Measurements from ENCODE around the gene RPF1. TPM values are rescaled to one million over a fixed set of nuclear protein-coding genes. Genes with fewer than 3 reads are reported as not detected.

The RPF1 gene
- total and polyA plus RNA-seq, 2 donors: 54.4 to 64.7 TPM

- H3K9me3 ChIP-seq (ENCODE audit: control insufficient read depth in 2 of 2, insufficient read depth in 1 of 2, low read length in 1 of 2): no peaks in the 10 kb centered on the region
- H3K27me3 ChIP-seq (ENCODE audit: control insufficient read depth in 2 of 2, insufficient read depth in 1 of 2, low read length in 1 of 2): no peaks in the 10 kb centered on the region
- no peak overlapping the region for H3K4me3 ChIP-seq (ENCODE audit: low read length in 2 of 2)
- no peaks in the 10 kb centered on the region for H3K36me3 ChIP-seq (ENCODE audit: control insufficient read depth in 2 of 2, insufficient read depth in 2 of 2, low read length in 1 of 2)
- no peaks in the 10 kb centered on the region for H3K4me1 ChIP-seq (ENCODE audit: control insufficient read depth in 2 of 2, insufficient read depth in 2 of 2, low read length in 2 of 2)
- no peak overlapping the region for H3K27ac ChIP-seq (ENCODE audit: low read depth in 1 of 2, low read length in 1 of 2)
- DNase-seq (ENCODE audit: low read depth in 6 of 9, low spot score in 9 of 9): no peak
- 98% methylated on average over 3 of the region's 3 CpGs for WGBS
Measured at GRCh38 chr1:84510668-84511067, 31.6 kb downstream of the RPF1 start.

- Histone ChIP-seq H3K4me1 (ENCODE audit: control insufficient read depth in 2 of 2, insufficient read depth in 2 of 2, low read length in 2 of 2) (no peaks in the 10 kb centered on the region), H3K27me3 (ENCODE audit: control insufficient read depth in 2 of 2, insufficient read depth in 1 of 2, low read length in 1 of 2) (no peaks in the 10 kb centered on the region), H3K27ac (ENCODE audit: low read depth in 1 of 2, low read length in 1 of 2) (no peak overlapping the region), H3K9me3 (ENCODE audit: control insufficient read depth in 2 of 2, insufficient read depth in 1 of 2, low read length in 1 of 2) (no peaks in the 10 kb centered on the region), H3K4me3 (ENCODE audit: low read length in 2 of 2) (no peak overlapping the region), H3K36me3 (ENCODE audit: control insufficient read depth in 2 of 2, insufficient read depth in 2 of 2, low read length in 1 of 2) (no peaks in the 10 kb centered on the region)
- no peak for DNase-seq (ENCODE audit: low read depth in 6 of 9, low spot score in 9 of 9)
Measured at GRCh38 chr1:84524590-84524989, 45.5 kb downstream of the RPF1 start.

- H3K27me3 ChIP-seq (ENCODE audit: control insufficient read depth in 2 of 2, insufficient read depth in 1 of 2, low read length in 1 of 2): no peaks in the 10 kb centered on the region
- H3K36me3 ChIP-seq (ENCODE audit: control insufficient read depth in 2 of 2, insufficient read depth in 2 of 2, low read length in 1 of 2): no peaks in the 10 kb centered on the region
- no peak for DNase-seq (ENCODE audit: low read depth in 6 of 9, low spot score in 9 of 9)
- WGBS: 97% methylated on average over 1 of the region's 1 CpG
- no peak overlapping the region for H3K27ac ChIP-seq (ENCODE audit: low read depth in 1 of 2, low read length in 1 of 2)
- H3K4me3 ChIP-seq (ENCODE audit: low read length in 2 of 2): no peak overlapping the region
- no peaks in the 10 kb centered on the region for H3K4me1 ChIP-seq (ENCODE audit: control insufficient read depth in 2 of 2, insufficient read depth in 2 of 2, low read length in 2 of 2)
- H3K9me3 ChIP-seq (ENCODE audit: control insufficient read depth in 2 of 2, insufficient read depth in 1 of 2, low read length in 1 of 2): no peaks in the 10 kb centered on the region
Measured at GRCh38 chr1:84525779-84526178, 46.7 kb downstream of the RPF1 start.

DNA sequence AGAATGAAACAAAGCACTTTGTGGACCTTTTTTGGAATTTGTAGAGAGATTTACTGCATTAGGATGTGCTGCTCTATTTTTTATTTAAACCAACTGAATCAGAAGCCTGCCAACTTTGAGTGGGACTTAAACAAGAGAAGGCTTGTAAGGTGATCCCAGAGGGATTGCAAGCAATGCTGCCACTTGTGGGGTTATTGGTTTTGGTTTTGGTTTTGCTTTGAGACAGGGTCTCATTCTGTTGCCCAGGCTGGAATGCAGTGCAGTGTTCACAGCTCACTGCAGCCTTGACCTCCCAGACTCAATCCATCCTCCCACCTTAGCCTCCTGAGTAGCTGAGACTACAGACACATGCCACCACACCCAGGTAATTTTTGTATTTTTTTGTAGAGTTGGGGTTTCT lies 59.5 kb downstream of the RPF1 start:
- Histone ChIP-seq H3K27me3 (ENCODE audit: control insufficient read depth in 2 of 2, insufficient read depth in 1 of 2, low read length in 1 of 2) (no peaks in the 10 kb centered on the region), H3K4me3 (ENCODE audit: low read length in 2 of 2) (no peak overlapping the region), H3K27ac (ENCODE audit: low read depth in 1 of 2, low read length in 1 of 2) (no peak overlapping the region), H3K36me3 (ENCODE audit: control insufficient read depth in 2 of 2, insufficient read depth in 2 of 2, low read length in 1 of 2) (peaks cover 0 to 3% of the 10 kb centered on the region in 2 donors), H3K9me3 (ENCODE audit: control insufficient read depth in 2 of 2, insufficient read depth in 1 of 2, low read length in 1 of 2) (no peaks in the 10 kb centered on the region), H3K4me1 (ENCODE audit: control insufficient read depth in 2 of 2, insufficient read depth in 2 of 2, low read length in 2 of 2) (no peaks in the 10 kb centered on the region)
- DNase-seq (ENCODE audit: low read depth in 6 of 9, low spot score in 9 of 9): no peak

DNA sequence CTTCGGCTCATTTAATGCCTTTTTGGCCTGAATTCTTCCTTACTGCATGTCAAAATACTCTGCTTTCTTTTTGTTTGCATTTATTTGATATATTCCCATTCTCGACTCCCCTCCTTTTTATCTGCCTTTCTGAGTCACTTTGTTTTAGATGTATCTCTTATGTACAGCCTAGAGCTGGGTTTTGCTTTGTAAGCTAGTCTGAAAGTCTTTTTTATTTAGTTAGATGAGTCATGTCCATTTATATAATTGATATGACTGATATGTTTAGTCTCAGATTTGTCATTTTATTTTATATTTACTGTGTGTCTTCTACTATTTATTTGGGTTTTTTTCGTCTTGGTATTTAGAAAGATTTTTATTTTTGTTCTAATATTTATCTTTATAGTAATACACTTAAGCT lies 60.9 kb downstream of the RPF1 start:
- Histone ChIP-seq H3K36me3 (ENCODE audit: control insufficient read depth in 2 of 2, insufficient read depth in 2 of 2, low read length in 1 of 2) (peaks cover 0 to 3% of the 10 kb centered on the region in 2 donors), H3K4me3 (ENCODE audit: low read length in 2 of 2) (no peak overlapping the region), H3K27me3 (ENCODE audit: control insufficient read depth in 2 of 2, insufficient read depth in 1 of 2, low read length in 1 of 2) (no peaks in the 10 kb centered on the region), H3K9me3 (ENCODE audit: control insufficient read depth in 2 of 2, insufficient read depth in 1 of 2, low read length in 1 of 2) (no peaks in the 10 kb centered on the region), H3K27ac (ENCODE audit: low read depth in 1 of 2, low read length in 1 of 2) (no peak overlapping the region), H3K4me1 (ENCODE audit: control insufficient read depth in 2 of 2, insufficient read depth in 2 of 2, low read length in 2 of 2) (no peaks in the 10 kb centered on the region)
- no peak for DNase-seq (ENCODE audit: low read depth in 6 of 9, low spot score in 9 of 9)
- WGBS: 94% methylated on average over 3 of the region's 3 CpGs

DNA sequence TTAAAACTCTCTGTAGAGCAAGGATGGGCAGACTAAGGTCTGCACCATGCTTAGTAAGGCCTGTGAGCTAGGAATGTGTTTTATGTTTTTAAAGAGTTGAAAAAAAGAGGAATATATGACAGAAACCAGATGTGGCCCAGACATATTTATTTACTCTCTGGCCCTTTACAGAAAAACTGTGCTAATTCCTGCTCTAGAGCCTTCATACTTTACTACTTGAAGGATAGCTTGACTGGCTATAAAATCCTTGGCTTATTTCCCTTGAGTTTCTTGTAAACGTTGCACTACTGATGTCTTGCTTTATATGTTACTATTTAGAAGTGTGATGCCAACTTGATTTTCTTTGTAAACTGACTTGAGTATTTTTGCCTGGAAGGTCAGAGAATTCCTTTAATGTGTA lies 61.7 kb downstream of the RPF1 start:
- H3K27ac ChIP-seq (ENCODE audit: low read depth in 1 of 2, low read length in 1 of 2): no peak overlapping the region
- H3K27me3 ChIP-seq (ENCODE audit: control insufficient read depth in 2 of 2, insufficient read depth in 1 of 2, low read length in 1 of 2): no peaks in the 10 kb centered on the region
- no peaks in the 10 kb centered on the region for H3K4me1 ChIP-seq (ENCODE audit: control insufficient read depth in 2 of 2, insufficient read depth in 2 of 2, low read length in 2 of 2)
- WGBS: 95% methylated on average over 1 of the region's 1 CpG
- no peak overlapping the region for H3K4me3 ChIP-seq (ENCODE audit: low read length in 2 of 2)
- peaks cover 0 to 3% of the 10 kb centered on the region in 2 donors for H3K36me3 ChIP-seq (ENCODE audit: control insufficient read depth in 2 of 2, insufficient read depth in 2 of 2, low read length in 1 of 2)
- no peaks in the 10 kb centered on the region for H3K9me3 ChIP-seq (ENCODE audit: control insufficient read depth in 2 of 2, insufficient read depth in 1 of 2, low read length in 1 of 2)
- no peak for DNase-seq (ENCODE audit: low read depth in 6 of 9, low spot score in 9 of 9)

- peaks cover 0 to 3% of the 10 kb centered on the region in 2 donors for H3K36me3 ChIP-seq (ENCODE audit: control insufficient read depth in 2 of 2, insufficient read depth in 2 of 2, low read length in 1 of 2)
- H3K9me3 ChIP-seq (ENCODE audit: control insufficient read depth in 2 of 2, insufficient read depth in 1 of 2, low read length in 1 of 2): no peaks in the 10 kb centered on the region
- DNase-seq (ENCODE audit: low read depth in 6 of 9, low spot score in 9 of 9): peak in 1 of 9 donors; percentile 13
- WGBS: 92% methylated on average over 4 of the region's 4 CpGs
- no peaks in the 10 kb centered on the region for H3K27me3 ChIP-seq (ENCODE audit: control insufficient read depth in 2 of 2, insufficient read depth in 1 of 2, low read length in 1 of 2)
- H3K4me1 ChIP-seq (ENCODE audit: control insufficient read depth in 2 of 2, insufficient read depth in 2 of 2, low read length in 2 of 2): no peaks in the 10 kb centered on the region
- no peak overlapping the region for H3K4me3 ChIP-seq (ENCODE audit: low read length in 2 of 2)
- H3K27ac ChIP-seq (ENCODE audit: low read depth in 1 of 2, low read length in 1 of 2): no peak overlapping the region
Measured at GRCh38 chr1:84541679-84542078, 62.6 kb downstream of the RPF1 start.

Other genes starting within 250 kb of the RPF1 start
- 3.7 TPM for gene SAMD13, start 177.6 kb upstream of the RPF1 start, total RNA-seq
- gene SAMD13, start 177.6 kb upstream of the RPF1 start, polyA plus RNA-seq: 2.6 TPM
- not detected for gene DNASE2B, start 80.8 kb upstream of the RPF1 start, total RNA-seq
- 0.21 TPM for gene DNASE2B, start 80.8 kb upstream of the RPF1 start, polyA plus RNA-seq
- gene SPATA1, start 27.1 kb downstream of the RPF1 start, total RNA-seq: 5.1 TPM
- gene SPATA1, start 27.1 kb downstream of the RPF1 start, polyA plus RNA-seq: 3.7 TPM
- gene GNG5, start 27.3 kb downstream of the RPF1 start, total RNA-seq: 42.4 TPM
- 181 TPM for gene GNG5, start 27.3 kb downstream of the RPF1 start, polyA plus RNA-seq
- 7.6 TPM for gene CTBS, start 95.2 kb downstream of the RPF1 start, total RNA-seq
- gene CTBS, start 95.2 kb downstream of the RPF1 start, polyA plus RNA-seq: 12.5 TPM
- 23.7 TPM for gene SSX2IP, start 211.2 kb downstream of the RPF1 start, total RNA-seq
- gene SSX2IP, start 211.2 kb downstream of the RPF1 start, polyA plus RNA-seq: 15.4 TPM